Measurements from ENCODE around the gene PALM2AKAP2. TPM values are rescaled to one million over a fixed set of nuclear protein-coding genes. Genes with fewer than 3 reads are reported as not detected.

The PALM2AKAP2 gene
- total and polyA plus RNA-seq, 2 experiments from 2014 or later: 2.5 to 7.9 TPM

DNA sequence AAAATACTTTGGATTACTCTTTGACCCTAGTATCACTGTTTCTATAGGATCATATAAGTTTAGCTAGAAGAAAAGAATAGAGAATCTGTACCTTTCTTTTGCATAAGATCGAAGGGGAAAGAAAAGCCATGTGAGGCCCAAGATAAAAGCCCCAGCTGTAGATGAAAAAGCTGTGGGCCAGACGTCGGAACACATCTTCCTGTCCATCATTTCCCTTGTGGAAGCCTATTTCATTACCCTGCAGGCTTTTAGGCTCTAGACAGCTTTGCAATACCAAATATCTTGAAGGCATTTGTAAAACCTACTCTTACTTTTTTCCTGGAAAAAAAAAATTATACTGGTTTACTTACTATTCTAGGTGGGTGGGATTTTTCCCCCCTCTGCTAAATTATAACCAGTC lies 10.0 kb downstream of the PALM2AKAP2 start (continued):
- TF ChIP-seq STAT1 (IDR thresholded peaks at IDR 0.05; ENCODE audit: unreplicated experiment) (no peak), NANOG (IDR thresholded peaks at IDR 0.05; ENCODE audit: borderline replicate concordance) (no peak), EZH2phosphoT487 (IDR thresholded peaks at IDR 0.05; ENCODE audit: unreplicated experiment) (no peak), JUNB (IDR thresholded peaks at IDR 0.05; ENCODE audit: unreplicated experiment) (no peak)
- TF ChIP-seq, protein P1, sequence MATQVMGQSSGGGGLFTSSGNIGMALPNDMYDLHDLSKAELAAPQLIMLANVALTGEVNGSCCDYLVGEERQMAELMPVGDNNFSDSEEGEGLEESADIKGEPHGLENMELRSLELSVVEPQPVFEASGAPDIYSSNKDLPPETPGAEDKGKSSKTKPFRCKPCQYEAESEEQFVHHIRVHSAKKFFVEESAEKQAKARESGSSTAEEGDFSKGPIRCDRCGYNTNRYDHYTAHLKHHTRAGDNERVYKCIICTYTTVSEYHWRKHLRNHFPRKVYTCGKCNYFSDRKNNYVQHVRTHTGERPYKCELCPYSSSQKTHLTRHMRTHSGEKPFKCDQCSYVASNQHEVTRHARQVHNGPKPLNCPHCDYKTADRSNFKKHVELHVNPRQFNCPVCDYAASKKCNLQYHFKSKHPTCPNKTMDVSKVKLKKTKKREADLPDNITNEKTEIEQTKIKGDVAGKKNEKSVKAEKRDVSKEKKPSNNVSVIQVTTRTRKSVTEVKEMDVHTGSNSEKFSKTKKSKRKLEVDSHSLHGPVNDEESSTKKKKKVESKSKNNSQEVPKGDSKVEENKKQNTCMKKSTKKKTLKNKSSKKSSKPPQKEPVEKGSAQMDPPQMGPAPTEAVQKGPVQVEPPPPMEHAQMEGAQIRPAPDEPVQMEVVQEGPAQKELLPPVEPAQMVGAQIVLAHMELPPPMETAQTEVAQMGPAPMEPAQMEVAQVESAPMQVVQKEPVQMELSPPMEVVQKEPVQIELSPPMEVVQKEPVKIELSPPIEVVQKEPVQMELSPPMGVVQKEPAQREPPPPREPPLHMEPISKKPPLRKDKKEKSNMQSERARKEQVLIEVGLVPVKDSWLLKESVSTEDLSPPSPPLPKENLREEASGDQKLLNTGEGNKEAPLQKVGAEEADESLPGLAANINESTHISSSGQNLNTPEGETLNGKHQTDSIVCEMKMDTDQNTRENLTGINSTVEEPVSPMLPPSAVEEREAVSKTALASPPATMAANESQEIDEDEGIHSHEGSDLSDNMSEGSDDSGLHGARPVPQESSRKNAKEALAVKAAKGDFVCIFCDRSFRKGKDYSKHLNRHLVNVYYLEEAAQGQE (IDR thresholded peaks at IDR 0.05; ENCODE audit: unreplicated experiment): no peak
- TF ChIP-seq, protein P2, sequence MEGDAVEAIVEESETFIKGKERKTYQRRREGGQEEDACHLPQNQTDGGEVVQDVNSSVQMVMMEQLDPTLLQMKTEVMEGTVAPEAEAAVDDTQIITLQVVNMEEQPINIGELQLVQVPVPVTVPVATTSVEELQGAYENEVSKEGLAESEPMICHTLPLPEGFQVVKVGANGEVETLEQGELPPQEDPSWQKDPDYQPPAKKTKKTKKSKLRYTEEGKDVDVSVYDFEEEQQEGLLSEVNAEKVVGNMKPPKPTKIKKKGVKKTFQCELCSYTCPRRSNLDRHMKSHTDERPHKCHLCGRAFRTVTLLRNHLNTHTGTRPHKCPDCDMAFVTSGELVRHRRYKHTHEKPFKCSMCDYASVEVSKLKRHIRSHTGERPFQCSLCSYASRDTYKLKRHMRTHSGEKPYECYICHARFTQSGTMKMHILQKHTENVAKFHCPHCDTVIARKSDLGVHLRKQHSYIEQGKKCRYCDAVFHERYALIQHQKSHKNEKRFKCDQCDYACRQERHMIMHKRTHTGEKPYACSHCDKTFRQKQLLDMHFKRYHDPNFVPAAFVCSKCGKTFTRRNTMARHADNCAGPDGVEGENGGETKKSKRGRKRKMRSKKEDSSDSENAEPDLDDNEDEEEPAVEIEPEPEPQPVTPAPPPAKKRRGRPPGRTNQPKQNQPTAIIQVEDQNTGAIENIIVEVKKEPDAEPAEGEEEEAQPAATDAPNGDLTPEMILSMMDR (conservative IDR thresholded peaks at IDR 0.05; ENCODE audit: low read depth in 2 of 2): no peak

DNA sequence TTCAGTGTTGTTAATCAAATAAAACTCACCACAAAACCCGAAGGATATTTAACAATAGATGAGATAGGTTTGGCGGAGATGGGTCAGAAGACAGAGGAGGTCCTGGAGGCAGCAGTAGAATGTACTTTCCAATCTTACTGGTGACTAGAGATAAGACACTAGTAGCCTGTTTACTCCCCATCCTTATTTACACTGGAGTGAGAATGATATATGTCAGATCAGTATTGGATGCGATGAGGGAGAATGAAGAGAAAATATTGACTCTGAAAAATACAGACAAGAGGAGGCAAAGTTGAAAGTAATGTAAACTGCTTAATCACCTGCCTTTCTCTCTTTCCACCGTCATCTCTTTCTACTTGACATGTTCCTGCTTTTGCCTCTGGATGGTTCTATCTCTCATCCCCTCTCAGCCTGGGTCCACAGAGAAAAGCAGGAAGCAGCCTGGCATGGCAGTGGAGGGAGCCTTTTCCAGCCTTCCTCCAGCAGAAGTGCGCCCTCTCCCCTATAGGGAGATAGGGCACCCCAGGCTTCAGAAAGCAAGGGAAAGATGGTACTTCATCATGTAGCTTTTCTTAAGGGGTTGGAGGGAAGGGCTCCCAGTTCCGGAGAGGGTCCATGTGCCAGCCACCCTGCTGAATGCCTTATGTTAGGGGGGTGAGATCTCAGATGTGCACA lies 11.1 kb downstream of the PALM2AKAP2 start:
- no peaks in the 10 kb centered on the region for H3K36me3 Mint-ChIP-seq (ENCODE audit: low read depth)
- H3K79me2 ChIP-seq (replicated peaks; ENCODE audit: insufficient read depth): peaks cover 35% of the 10 kb centered on the region
- H3K27ac Mint-ChIP-seq: no peak overlapping the region

More for the DNA sequence above, 11.1 kb downstream of the PALM2AKAP2 start:
- H3K4me3 Mint-ChIP-seq: no peak overlapping the region
- no peak overlapping the region for H3K4me3 ChIP-seq
- ATAC-seq: peak; percentile 65
- TF ChIP-seq, protein P2 (conservative IDR thresholded peaks at IDR 0.05; ENCODE audit: low read depth in 2 of 2): 0 out of 4 replicates have a peak, but pooled peaks of 1 of the 2 experiments have one; percentile 22
- TF ChIP-seq, protein P3, sequence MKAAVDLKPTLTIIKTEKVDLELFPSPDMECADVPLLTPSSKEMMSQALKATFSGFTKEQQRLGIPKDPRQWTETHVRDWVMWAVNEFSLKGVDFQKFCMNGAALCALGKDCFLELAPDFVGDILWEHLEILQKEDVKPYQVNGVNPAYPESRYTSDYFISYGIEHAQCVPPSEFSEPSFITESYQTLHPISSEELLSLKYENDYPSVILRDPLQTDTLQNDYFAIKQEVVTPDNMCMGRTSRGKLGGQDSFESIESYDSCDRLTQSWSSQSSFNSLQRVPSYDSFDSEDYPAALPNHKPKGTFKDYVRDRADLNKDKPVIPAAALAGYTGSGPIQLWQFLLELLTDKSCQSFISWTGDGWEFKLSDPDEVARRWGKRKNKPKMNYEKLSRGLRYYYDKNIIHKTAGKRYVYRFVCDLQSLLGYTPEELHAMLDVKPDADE (IDR thresholded peaks at IDR 0.05): no peak
- H3K4me1 ChIP-seq (ENCODE audit: insufficient read depth): no peaks in the 10 kb centered on the region
- H3K9me2 ChIP-seq (ENCODE audit: insufficient read depth): no peaks in the 10 kb centered on the region
- H3K27me3 Mint-ChIP-seq (ENCODE audit: insufficient read depth, low read depth, poor library complexity): peaks cover 3% of the 10 kb centered on the region
- no peaks in the 10 kb centered on the region for H3K36me3 ChIP-seq (ENCODE audit: insufficient read depth)
- H3K4me1 Mint-ChIP-seq: no peaks in the 10 kb centered on the region; the same call in 2 of the 3 replicates
- no peaks in the 10 kb centered on the region for H3K9me3 Mint-ChIP-seq
- DNase-seq (ENCODE audit: low spot score): peak; percentile 28
- H3K4me2 ChIP-seq: no peak overlapping the region
- H3K27ac ChIP-seq (ENCODE audit: low read depth): no peak overlapping the region
- no peaks in the 10 kb centered on the region for H3F3A ChIP-seq (replicated peaks; ENCODE audit: low read depth)
- no peaks in the 10 kb centered on the region; the same call in 1 of the 2 replicates for H4K20me1 ChIP-seq (replicated peaks; ENCODE audit: insufficient read depth)
- no peak overlapping the region for H2AFZ ChIP-seq
- H3K27me3 ChIP-seq (ENCODE audit: insufficient read depth): no peaks in the 10 kb centered on the region

Measured in GM23338 (cell line).